GM18907 (cell line): Measurements from ENCODE around the gene MYL3.
"Not testable (repeated sequence)": the region's sequence is repeated elsewhere in the genome, so short reads cannot be mapped to it uniquely, and the experiment has no call there.

ENCODE experiments used
- ATAC-seq: cut with Tn5 transposase; IDR thresholded peaks from one replicate; pipeline ENCODE4 v1.9.1; 2021; ENCODE audit warnings: mild to moderate bottlenecking, moderate library complexity; ENCODE audit not compliant: unreplicated experiment

MYL3 gene

GRCh38 chr3:46863261-46863782, at the start of gene MYL3:
MYL3 (minus strand) TSS chr3:46863444; CDS start chr3:46863390, 54 bp downstream.
- ATAC-seq = no peak

DNA sequence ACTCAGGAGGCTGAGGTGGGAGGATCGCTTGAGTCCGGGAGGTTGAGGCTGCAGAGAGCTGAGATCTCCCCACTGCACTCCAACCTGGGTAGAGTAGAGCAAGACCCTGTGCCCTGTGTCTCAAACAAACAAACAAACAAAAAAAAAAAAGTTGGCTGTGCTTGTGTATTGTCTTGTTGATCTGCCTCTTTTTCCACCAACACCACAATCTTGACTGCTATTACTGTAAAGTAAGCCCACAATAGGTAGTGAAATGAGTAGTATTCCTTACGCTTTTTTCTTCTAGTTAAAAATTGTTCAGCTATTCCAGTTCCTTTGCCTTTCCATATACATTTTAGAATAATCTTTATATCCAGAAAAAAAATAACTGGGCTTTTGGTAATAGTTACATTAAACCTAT, 49.7 kb upstream of the MYL3 start:
- no peak for ATAC-seq

DNA sequence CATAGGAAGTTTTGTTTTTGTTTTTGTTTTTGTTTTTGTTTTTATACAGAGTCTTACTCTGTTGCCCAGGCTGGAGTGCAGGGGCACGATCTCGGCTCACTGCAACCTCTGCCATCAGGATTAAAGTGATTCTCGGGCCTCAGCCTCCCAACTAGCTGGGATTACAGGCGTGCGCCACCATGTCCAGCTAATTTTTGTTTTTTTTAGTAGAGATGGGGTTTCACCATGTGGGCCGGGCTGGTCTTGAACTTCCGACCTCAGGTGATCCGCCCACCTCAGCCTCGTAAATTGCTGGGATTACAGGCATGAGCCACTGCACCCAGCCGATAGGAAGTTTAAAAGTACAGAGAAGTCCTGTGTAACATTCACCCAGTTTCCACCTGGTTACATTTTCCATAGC, 47.7 kb upstream of the MYL3 start:
- not testable (repeated sequence) for ATAC-seq

- no peak for ATAC-seq
Measured at GRCh38 chr3:46910166-46910760, 47.0 kb upstream of the MYL3 start.

DNA sequence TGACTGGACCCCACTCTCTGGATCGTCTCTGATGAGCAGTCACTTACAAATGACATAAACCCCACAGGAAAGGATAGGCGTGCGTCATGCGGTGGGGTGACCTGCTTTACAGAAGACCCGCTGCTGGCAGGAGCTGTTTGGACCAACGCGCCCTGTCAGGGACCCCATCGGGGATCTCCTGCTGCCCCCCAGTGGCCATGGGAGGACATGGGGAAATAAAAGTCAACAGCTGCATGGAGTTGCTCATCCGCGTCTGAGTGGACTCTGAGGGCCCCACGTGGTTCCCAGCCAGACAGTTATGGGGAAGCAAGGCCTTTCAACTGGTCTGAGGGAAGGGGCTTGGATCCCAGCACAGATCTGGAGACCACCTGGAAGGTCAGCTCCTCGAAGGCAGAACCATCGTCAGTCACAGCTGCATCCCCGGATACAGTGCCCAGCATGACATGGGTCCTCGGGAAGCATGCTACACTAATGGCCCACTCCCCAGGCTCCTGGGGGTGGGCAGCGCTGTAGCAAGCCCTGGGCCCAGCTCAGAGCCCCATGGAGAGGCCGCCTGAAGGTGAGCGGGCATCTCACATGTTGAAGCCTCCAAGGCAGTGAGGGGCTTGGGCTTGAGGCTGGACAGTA, 46.4 kb upstream of the MYL3 start:
- no peak for ATAC-seq

DNA sequence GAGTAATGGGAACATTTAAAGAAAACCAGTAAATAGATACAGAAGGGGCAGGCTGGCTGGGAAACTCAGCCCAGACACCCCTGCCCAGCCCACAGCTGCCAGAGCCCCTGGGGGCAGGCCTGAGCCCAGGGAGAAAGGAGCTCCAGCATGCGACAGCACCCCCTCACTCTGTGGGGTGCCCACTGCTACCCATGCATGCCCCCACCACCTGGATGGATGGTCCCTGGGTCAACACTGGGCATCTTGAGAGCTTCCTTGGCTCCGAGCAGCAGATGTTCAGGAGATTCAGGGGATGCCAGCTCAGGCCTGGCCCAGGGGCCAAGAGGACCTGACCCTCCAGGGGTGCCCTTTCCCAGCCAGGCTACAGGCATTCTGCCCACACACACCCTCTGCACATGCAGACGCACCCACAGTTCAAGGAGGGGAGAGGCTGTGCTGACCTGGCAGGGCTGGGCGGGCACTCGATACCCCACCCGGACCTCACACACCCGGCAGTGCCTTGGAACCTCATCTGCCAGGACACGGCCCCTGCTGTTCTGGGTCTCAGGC, 45.8 kb upstream of the MYL3 start:
- no peak for ATAC-seq

GRCh38 chr3:46908294-46908985, 45.2 kb upstream of the MYL3 start:
- no peak for ATAC-seq

GRCh38 chr3:46907960-46908293, 44.7 kb upstream of the MYL3 start:
- no peak for ATAC-seq

DNA sequence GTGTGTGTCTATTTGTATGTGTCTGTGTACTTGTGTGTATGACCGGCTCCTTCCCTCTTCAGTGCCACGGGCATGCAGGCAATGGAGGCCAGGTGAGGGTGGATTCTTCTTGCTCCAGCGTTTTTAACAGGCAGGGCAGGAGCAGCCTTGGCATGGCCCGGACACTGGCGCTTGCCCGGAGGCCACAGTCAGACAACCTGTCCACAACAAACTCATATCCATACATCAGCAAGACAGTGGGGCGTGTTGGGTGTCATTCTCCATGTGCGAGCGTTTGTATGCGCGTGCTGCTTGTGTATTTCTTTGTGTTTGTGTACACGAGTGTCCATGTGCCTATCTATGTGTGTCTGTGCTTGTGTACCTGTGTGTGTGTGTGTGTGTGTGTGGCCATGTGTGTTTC, 44.0 kb upstream of the MYL3 start:
- no peak for ATAC-seq

DNA sequence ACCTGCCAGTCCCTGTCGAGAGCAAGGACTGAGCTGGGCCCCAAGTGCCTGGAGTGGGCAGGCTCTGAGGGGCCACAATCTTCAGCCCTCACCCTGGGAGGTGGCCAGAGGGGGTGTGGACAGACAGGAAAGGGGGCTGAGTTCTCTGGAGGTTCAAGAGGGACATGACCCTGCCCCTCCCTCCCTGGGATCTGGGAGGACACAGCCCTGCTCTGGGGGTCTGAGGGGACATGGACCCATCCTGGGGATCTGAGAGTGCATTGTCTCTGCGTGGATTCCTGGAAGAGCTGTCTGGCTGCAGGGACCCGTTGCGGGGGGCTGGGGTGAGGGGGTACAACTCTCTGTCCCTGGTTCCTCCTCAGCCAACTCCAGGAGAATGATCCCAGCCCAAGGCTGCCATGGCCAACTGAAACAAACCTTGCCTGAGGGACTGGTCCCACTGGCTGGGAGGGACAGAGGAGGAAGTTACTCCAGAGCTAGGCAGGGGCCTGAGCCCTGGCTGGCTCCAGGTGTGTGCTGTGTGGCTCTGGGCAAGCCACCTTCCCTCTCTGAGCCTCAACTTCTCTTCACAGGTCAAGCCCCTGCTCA, 43.3 kb upstream of the MYL3 start:
- no peak for ATAC-seq

DNA sequence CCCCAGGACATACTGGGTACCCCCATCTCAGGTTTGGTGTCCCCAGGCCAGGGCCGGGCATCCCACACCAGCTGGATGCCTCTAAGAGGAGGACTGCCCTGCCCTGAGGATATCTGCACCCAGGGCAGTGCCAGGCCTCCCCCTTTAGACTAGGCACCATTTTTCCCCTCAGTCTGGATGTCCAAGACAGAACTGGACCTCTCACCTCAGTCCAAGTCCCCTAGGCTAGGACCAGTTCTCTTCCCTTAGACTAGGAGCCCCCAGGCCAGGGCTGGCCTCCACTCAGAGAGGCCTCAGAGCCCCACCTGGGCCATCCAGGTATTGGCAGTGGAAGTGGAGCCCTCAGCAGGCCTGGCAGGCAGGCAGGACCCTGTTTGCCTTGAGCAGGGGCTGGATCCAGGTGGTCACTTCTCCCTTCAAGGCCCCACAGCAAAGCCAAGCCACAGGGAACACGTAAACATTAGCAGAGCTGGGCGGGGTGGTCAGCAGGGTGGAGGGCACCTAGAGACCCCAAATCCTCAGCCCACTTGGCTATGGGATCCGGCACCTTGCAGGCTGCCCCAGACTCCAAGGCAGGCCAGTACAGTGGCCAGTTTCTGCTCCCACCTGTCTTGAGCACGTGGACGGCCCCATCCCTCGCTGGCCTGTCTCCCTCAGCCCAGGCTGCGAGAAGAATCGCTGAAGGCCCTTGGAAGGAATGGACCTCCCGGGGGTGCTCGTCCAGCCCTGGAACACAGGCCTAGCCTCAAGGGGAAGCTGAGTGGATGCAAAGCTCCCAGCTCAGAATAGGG, 42.6 kb upstream of the MYL3 start:
- ATAC-seq = no peak

DNA sequence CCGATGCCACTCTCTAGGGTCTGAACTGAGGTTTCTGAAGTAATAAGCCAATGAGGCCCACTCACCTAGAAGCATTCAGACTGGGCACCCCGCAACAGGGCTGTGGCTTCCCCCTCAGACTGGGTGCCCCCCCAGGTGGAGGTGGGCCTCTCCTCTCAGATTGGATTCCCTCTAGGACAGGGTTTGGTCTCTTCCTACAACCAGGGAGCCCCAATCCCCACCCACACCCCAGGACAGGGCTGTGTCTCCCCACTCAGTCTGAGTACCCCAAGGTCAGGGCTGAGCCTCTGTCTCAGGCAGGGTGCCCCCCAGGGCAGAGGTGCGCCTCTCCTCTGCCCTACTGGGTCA, 41.9 kb upstream of the MYL3 start:
- ATAC-seq = no peak

DNA sequence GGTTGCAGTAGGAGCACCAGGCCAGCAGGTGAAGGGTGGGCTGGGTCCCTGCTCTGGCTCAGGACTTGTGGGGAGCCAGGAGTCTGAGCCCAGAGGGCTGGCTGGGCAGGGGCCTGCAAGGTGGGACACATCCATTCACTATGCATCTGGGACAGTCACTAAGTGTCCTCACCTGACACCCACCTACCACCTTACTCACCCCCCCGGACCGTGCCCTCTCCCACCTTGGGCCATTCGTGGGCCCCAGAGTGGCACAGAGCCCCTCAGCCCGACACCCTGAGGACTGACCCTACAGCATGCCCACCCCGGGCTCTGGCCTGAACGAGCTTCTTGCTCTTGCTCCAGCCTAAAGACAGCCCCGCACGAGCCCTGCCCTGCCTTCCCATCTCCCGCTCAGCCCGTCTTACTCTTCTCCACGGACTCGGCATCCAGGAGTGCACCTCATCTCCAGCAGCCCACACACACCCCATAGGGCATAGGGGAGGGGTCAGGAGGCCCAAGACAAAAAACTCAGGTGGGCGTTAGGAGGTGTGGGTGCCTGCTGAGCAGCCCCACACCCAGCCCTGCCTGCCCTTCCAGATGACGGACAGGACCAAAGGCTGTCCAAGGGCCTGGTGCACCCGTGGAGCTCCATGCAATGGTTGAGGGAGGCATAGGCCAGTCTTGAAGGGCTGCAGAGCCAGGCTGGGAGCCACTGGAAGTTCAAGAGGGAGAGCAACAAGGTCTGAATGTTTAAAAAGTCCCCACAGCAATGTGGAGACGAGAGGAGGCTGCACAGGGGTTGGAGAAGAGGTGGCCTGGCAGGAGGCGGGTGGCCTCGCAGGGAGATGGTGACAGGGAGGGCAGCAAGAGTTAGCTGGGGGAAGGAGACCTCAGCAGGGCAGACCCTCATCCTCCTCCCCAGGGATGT, 41.3 kb upstream of the MYL3 start:
- ATAC-seq = no peak

DNA sequence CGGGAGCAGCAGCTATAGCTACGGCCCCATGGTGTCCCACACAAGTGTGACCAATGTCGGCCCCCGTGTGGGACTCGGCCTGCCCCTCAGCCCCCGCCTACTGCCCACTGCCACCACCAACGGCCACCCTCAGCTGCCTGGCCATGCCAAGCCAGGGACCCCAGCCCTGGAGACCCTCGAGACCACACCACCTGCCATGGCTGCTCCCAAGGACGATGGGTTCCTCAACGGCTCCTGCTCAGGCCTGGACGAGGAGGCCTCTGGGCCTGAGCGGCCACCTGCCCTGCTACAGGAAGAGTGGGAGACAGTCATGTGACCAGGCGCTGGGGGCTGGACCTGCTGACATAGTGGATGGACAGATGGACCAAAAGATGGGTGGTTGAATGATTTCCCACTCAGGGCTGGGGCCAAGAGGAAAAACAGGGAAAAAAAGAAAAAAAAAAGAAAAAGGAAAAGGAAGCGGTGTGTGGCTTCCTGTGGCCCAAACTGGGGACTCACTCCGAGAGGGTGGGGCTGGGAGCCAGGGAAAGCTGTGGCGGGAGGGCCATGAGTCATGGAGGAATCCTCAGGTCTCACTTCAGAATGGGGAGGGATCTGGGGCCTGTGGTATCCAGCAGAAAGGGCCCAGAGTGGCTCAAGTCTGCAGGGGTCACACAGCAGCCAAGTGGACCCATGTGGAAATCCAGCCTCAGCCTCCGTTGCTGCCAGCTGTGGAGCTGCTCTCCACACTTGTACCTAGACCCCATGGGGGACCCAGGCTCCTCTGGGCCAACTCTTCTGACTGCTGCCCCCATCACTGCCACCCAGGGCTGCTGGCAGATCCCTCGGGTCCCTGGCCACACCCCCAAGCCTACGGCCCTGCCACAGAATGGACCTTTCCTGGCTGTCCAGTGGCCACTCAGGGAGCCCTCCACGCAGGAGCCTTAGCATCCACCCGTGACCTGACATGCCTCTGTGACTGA, 40.4 kb upstream of the MYL3 start:
- no peak for ATAC-seq

DNA sequence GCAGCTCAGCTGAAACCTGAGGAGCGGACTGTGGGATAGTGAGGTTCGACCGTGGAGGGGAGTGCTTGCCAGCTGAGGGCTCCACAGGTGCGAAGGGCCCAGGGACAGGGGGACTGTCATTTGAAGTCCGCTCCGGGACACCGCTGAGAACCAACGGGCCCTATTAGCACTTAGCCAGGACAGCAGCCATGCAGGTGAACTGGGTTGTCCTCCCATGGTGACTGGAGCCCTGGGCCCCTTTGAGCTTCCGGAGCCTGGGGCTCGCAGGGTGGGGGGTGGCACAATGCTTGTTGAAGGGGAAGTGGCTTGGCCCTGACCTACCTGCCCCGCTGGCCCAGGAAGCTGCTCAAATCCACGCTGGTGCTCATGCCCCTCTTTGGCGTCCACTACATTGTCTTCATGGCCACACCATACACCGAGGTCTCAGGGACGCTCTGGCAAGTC, 39.0 kb upstream of the MYL3 start:
- ATAC-seq = no peak

GRCh38 chr3:46901591-46902187, 38.4 kb upstream of the MYL3 start:
- no peak for ATAC-seq

- ATAC-seq = no peak
Measured at GRCh38 chr3:46901061-46901460, 37.8 kb upstream of the MYL3 start.

- ATAC-seq = no peak
Measured at GRCh38 chr3:46900356-46900755, 37.1 kb upstream of the MYL3 start.

DNA sequence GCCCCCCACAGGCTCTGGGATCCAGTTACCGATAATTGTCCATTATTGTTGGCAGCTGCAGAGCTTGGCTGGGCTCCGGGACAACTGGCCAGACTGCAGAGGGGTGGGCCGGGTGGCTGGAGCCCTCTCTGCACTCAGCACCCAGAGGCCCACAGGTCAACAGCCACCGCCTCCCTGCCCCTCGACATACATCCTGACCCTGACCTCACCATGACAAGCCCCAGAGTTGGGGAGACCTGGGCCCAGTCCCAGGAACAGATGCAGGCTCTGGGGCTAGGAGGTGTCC, 36.7 kb upstream of the MYL3 start:
- no peak for ATAC-seq
